OCI-LY7 (cell line): ENCODE results near the gene SPOCK1.

Source experiments
- EZH2phosphoT487 ChIP-seq: fragments of 200-600 bp; sonication (generic); IDR thresholded peaks from 2 replicates; pipeline ENCODE4 v1.6.1; 2018; ENCODE audit warnings: low read depth, borderline replicate concordance, mild to moderate bottlenecking, mixed run types, antibody characterized with exemption, low read length, moderate library complexity, mixed read lengths
- TF ChIP-seq, protein P1 (sequence below): fragments of 200-600 bp; sonication (generic); conservative IDR thresholded peaks from 2 replicates; pipeline ENCODE4 v1.5.1; 2014; ENCODE audit warnings: mild to moderate bottlenecking, antibody characterized with exemption, low read length, moderate library complexity, mixed read lengths

DNA sequence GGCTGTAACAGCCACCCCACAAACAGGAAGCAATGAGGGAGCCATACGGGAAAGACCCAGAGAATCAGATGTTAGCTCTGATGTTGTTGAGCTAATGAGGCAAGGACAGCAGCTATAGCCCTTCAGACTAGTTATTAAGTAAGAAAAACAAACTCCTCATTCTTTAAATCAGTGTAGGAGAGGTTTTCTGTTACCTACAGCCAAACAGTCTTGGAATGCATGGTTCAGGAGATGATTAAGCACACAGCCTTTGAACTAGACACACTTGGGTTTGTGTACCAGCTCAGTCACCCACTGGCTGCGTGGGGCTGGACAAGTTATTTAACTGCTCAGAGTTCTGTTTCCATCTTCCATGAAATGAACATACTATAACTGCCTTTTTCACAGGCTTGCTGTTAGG lies 68.1 kb downstream of the SPOCK1 start:
- TF ChIP-seq, protein P1, sequence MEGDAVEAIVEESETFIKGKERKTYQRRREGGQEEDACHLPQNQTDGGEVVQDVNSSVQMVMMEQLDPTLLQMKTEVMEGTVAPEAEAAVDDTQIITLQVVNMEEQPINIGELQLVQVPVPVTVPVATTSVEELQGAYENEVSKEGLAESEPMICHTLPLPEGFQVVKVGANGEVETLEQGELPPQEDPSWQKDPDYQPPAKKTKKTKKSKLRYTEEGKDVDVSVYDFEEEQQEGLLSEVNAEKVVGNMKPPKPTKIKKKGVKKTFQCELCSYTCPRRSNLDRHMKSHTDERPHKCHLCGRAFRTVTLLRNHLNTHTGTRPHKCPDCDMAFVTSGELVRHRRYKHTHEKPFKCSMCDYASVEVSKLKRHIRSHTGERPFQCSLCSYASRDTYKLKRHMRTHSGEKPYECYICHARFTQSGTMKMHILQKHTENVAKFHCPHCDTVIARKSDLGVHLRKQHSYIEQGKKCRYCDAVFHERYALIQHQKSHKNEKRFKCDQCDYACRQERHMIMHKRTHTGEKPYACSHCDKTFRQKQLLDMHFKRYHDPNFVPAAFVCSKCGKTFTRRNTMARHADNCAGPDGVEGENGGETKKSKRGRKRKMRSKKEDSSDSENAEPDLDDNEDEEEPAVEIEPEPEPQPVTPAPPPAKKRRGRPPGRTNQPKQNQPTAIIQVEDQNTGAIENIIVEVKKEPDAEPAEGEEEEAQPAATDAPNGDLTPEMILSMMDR = no peak
- no peak for TF ChIP-seq EZH2phosphoT487
